ENCODE measurements around the gene KMT2B.

GRCh38 chr19:35767288-35768081 lies 49.7 kb downstream of the KMT2B start:
- TF ChIP-seq CTCF (IDR thresholded peaks at IDR 0.05; ENCODE audit: low read depth, low read length) (no peak), EZH2phosphoT487 (IDR thresholded peaks at IDR 0.05; ENCODE audit: low read depth) (no peak)

All from OCI-LY3 (cell line).